ENCODE measurements around the gene DNAH6. TPM values are rescaled to one million over a fixed set of nuclear protein-coding genes. Genes with fewer than 3 reads are reported as not detected.

Gene DNAH6
- polyA plus RNA-seq, 3 donors, result 0.04 TPM; not detected in 2

DNA sequence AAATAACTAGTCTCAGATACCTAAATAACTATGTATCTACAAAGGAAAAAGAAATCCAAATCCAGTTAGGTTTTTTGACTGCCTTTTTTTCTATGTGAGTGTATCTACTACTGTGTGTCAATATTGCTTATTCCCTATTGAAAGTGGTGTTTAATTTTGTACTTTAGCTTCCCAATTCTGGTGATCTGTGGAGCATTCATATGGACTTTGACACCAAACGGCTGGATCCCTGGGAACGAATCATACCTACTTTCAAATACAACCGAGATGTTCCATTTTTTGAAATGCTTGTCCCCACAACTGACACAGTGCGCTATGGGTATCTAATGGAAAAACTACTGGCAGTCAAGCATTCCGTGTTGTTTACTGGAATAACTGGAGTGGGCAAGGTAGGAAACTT is 152.8 kb downstream of the DNAH6 start:
- no peaks in the 10 kb centered on the region for H4K20me1 ChIP-seq (ENCODE audit: insufficient read depth, low read length)
- Mint-ChIP-seq H3K27ac (no peak overlapping the region), H3K4me3 (no peak overlapping the region), H3K9me3 (peaks cover 0 to 4% (median 0%) of the 10 kb centered on the region in 7 donors), H3K27me3 (ENCODE audit: low read depth in 3 of 3) (peaks cover 0 to 2% (median 0%) of the 10 kb centered on the region in 3 donors), H3K4me1 (no peaks in the 10 kb centered on the region), H3K36me3 (no peaks in the 10 kb centered on the region)
- H3K27me3 ChIP-seq (ENCODE audit: control insufficient read depth in 2 of 2, insufficient read depth in 2 of 2, low read length in 2 of 2), result no peaks in the 10 kb centered on the region
- H3K4me3 ChIP-seq (replicated peaks in 1 of 3; ENCODE audit: low read depth in 2 of 3, low read length in 3 of 3), result no peak overlapping the region
- H3K9me3 ChIP-seq (replicated peaks in 1 of 2; ENCODE audit: control insufficient read depth in 1 of 2, insufficient read depth in 1 of 2, low read length in 2 of 2), result no peaks in the 10 kb centered on the region
- no peaks in the 10 kb centered on the region for H3K79me2 ChIP-seq (ENCODE audit: insufficient read depth, low read length)
- TF ChIP-seq, protein P1, sequence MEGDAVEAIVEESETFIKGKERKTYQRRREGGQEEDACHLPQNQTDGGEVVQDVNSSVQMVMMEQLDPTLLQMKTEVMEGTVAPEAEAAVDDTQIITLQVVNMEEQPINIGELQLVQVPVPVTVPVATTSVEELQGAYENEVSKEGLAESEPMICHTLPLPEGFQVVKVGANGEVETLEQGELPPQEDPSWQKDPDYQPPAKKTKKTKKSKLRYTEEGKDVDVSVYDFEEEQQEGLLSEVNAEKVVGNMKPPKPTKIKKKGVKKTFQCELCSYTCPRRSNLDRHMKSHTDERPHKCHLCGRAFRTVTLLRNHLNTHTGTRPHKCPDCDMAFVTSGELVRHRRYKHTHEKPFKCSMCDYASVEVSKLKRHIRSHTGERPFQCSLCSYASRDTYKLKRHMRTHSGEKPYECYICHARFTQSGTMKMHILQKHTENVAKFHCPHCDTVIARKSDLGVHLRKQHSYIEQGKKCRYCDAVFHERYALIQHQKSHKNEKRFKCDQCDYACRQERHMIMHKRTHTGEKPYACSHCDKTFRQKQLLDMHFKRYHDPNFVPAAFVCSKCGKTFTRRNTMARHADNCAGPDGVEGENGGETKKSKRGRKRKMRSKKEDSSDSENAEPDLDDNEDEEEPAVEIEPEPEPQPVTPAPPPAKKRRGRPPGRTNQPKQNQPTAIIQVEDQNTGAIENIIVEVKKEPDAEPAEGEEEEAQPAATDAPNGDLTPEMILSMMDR (IDR thresholded peaks at IDR 0.05), result no peak
- no peak overlapping the region for H3K9ac ChIP-seq (ENCODE audit: insufficient read depth, low read length, poor library complexity, severe bottlenecking)
- no peak overlapping the region for H2AFZ ChIP-seq (ENCODE audit: insufficient read depth, low read depth, low read length, poor library complexity, severe bottlenecking)
- H3K4me1 ChIP-seq (ENCODE audit: control insufficient read depth in 1 of 2, insufficient read depth in 2 of 2, low read length in 2 of 2), result no peaks in the 10 kb centered on the region
- H3K27ac ChIP-seq (ENCODE audit: low read depth in 1 of 2, low read length in 2 of 2), result no peak overlapping the region
- no peak overlapping the region for H3K4me2 ChIP-seq (replicated peaks; ENCODE audit: extremely low read depth, low read length, poor library complexity, severe bottlenecking)
- no CpG with 5 or more reads among the region's 5 CpGs for WGBS (ENCODE audit: insufficient coverage)
- DNase-seq, result no peak
- intact Hi-C loops (cut with micrococcal nuclease), result no loop called here
- H3K36me3 ChIP-seq (replicated peaks in 1 of 2; ENCODE audit: control insufficient read depth in 1 of 2, insufficient read depth in 2 of 2, low read length in 2 of 2), result no peaks in the 10 kb centered on the region

DNA sequence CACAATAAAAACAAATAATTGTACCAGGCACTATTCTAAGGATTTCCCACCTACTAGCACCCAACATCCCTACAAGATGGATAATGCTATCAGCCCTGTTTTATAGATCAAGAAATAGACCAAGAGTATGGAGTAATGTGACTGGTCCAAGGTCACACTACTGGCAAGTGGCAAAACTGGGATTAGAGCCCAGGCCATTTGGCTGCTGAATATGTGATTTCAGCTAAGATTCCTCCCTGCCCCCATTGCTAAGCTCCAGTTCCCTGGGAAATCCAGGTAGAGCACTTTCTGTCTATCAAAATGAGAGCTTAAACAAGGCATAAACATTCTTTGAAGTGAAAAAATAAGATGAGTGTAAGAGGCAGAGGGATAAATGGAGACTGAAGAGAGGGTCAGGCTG is 157.8 kb downstream of the DNAH6 start:
- no peak for DNase-seq
- H3K4me1 Mint-ChIP-seq, result no peaks in the 10 kb centered on the region
- intact Hi-C loops (cut with micrococcal nuclease), result no loop called here
- H3K27me3 ChIP-seq (ENCODE audit: control insufficient read depth in 2 of 2, insufficient read depth in 2 of 2, low read length in 2 of 2), result no peaks in the 10 kb centered on the region
- TF ChIP-seq, protein P1 (IDR thresholded peaks at IDR 0.05), result no peak
- no peaks in the 10 kb centered on the region for H3K36me3 ChIP-seq (replicated peaks in 1 of 2; ENCODE audit: control insufficient read depth in 1 of 2, insufficient read depth in 2 of 2, low read length in 2 of 2)
- H2AFZ ChIP-seq (ENCODE audit: insufficient read depth, low read depth, low read length, poor library complexity, severe bottlenecking), result no peak overlapping the region
- H4K20me1 ChIP-seq (ENCODE audit: insufficient read depth, low read length), result no peaks in the 10 kb centered on the region
- no peak overlapping the region for H3K4me3 Mint-ChIP-seq
- no peaks in the 10 kb centered on the region for H3K4me1 ChIP-seq (ENCODE audit: control insufficient read depth in 1 of 2, insufficient read depth in 2 of 2, low read length in 2 of 2)
- H3K4me3 ChIP-seq (replicated peaks in 1 of 3; ENCODE audit: low read depth in 2 of 3, low read length in 3 of 3), result no peak overlapping the region
- no peak overlapping the region for H3K4me2 ChIP-seq (replicated peaks; ENCODE audit: extremely low read depth, low read length, poor library complexity, severe bottlenecking)
- no peak overlapping the region for H3K27ac ChIP-seq (ENCODE audit: low read depth in 1 of 2, low read length in 2 of 2)
- H3K9me3 Mint-ChIP-seq, result no peaks in the 10 kb centered on the region
- H3K27me3 Mint-ChIP-seq (ENCODE audit: low read depth in 3 of 3), result peaks cover 0 to 3% (median 2%) of the 10 kb centered on the region in 3 donors
- no peaks in the 10 kb centered on the region for H3K79me2 ChIP-seq (ENCODE audit: insufficient read depth, low read length)
- H3K36me3 Mint-ChIP-seq, result no peaks in the 10 kb centered on the region
- no peak overlapping the region for H3K27ac Mint-ChIP-seq
- no peaks in the 10 kb centered on the region for H3K9me3 ChIP-seq (replicated peaks in 1 of 2; ENCODE audit: control insufficient read depth in 1 of 2, insufficient read depth in 1 of 2, low read length in 2 of 2)
- no peak overlapping the region for H3K9ac ChIP-seq (ENCODE audit: insufficient read depth, low read length, poor library complexity, severe bottlenecking)
